Activated naive CD8-positive, alpha-beta T cell treated with anti-CD3 and anti-CD28 coated beads, Interleukin-2, amount 10 ng/mL, durations not matched to agents 7 days and 5 days (primary cell): ENCODE results near the gene L1CAM. TPM values are rescaled to one million over a fixed set of nuclear protein-coding genes. Genes with fewer than 3 reads are reported as not detected.
A peak's percentile ranks its signal among the peaks of the same experiment; 100 is the strongest.

Source experiments
- ATAC-seq: fragments of 150-1000 bp; cut with Tn5 transposase; one replicate; pipeline ENCODE4 v1.10.0; 2021; ENCODE audit warnings: low read depth, moderate library complexity
- POLR2A ChIA-PET: fragments of 350-600 bp; sonication (Branson Sonifier 250); formaldehyde crosslinking; loops from one replicate; lab custom pipeline; 2021; ENCODE audit warnings: antibody characterized with exemption; lab: Charles Lee
- DNase-seq: peaks from one replicate; pipeline ENCODE4 v3.0.0; 2021
- H3K27ac Mint-ChIP-seq: one replicate; pipeline ENCODE4 v1.8.0; 2022; ENCODE audit warnings: mild to moderate bottlenecking, mixed read lengths
- H3K27me3 Mint-ChIP-seq: one replicate; pipeline ENCODE4 v1.8.0; 2022; ENCODE audit warnings: mild to moderate bottlenecking, moderate library complexity, mixed read lengths
- H3K36me3 Mint-ChIP-seq: one replicate; pipeline ENCODE4 v1.8.0; 2021; ENCODE audit warnings: mild to moderate bottlenecking, mixed read lengths
- H3K4me1 Mint-ChIP-seq: one replicate; pipeline ENCODE4 v1.8.0; 2021; ENCODE audit warnings: mixed read lengths
- H3K4me3 Mint-ChIP-seq: one replicate; pipeline ENCODE4 v1.8.0; 2022; ENCODE audit warnings: mild to moderate bottlenecking, moderate library complexity, mixed read lengths
- H3K9me3 Mint-ChIP-seq: one replicate; pipeline ENCODE4 v1.8.0; 2021; ENCODE audit warnings: mixed read lengths
- total RNA-seq, 2 experiments: library from RNA; stranded (reverse); gene quantifications; one replicate each; pipeline ENCODE4 v1.2.3, GENCODE V29; 2021

L1CAM gene
- total RNA-seq, 2 experiments from 2014 or later: 4.5 to 7.2 TPM

DNA sequence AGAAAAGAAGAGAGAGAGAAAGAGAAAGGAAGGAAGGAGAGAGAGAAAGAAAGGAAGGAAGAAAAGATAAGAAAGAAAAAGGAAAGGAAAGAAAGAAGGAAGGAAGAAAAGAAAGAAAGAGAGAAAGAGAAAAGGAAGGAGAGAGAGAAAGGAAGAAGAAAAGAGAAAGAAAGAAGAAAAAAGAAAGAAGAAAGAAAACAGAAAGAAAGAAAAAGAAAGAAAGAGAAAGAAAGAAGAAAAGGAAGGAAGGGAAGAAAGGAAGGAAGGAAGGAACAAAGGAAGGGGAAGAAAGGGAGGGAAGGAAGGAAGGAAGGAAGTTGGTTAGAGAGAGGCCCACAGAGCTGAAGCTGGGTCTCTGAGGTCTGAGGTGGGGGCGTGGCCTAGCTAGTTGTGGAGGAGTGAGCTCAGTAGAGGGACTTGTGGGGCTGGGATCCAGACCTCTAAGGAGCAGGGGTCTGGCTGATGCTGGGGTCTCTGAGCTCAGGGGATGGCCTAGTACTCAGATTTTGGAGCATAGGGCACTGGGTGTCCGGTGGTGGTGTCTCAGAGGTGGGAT, 28.5 kb downstream of the L1CAM start:
- Mint-ChIP-seq H3K27ac (no peak overlapping the region), H3K9me3 (no peaks in the 10 kb centered on the region), H3K36me3 (no peaks in the 10 kb centered on the region), H3K27me3 (peaks cover 9% of the 10 kb centered on the region), H3K4me1 (peaks cover 7% of the 10 kb centered on the region), H3K4me3 (peak overlapping the region; percentile 22)
- POLR2A ChIA-PET: no interaction called here
- DNase-seq (no peak), ATAC-seq (no peak)

- ATAC-seq: no peak
- Mint-ChIP-seq H3K9me3 (no peaks in the 10 kb centered on the region), H3K4me1 (peaks cover 7% of the 10 kb centered on the region)
Observed at GRCh38 chrX:153854702-153855101, 31.3 kb downstream of the L1CAM start.

DNA sequence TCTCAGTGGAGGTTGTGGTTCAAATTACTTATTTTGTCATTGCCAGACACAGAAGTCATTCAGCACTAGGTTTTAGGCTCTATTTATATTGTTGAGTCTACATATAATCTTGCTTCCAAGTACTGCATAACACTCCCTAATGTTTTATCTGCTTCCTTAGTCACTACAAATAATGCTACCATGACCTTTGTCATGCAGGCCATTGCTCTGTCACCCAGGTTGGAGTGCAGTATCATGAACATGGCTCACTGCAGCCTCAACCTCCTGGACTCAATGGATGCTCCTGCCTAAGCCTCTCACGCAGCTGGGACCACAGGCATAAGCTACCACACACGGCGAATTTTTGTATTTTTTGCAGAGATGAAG, 32.1 kb downstream of the L1CAM start:
- Mint-ChIP-seq H3K27ac (no peak overlapping the region), H3K27me3 (peaks cover 15% of the 10 kb centered on the region), H3K4me3 (no peak overlapping the region), H3K4me1 (peaks cover 7% of the 10 kb centered on the region), H3K9me3 (no peaks in the 10 kb centered on the region), H3K36me3 (no peaks in the 10 kb centered on the region)
- no peak for ATAC-seq
- no peak for DNase-seq
- POLR2A ChIA-PET: no interaction called here

More at GRCh38 chrX:153854702-153855101, 31.3 kb downstream of the L1CAM start:
- DNase-seq: no peak
- H3K27me3 Mint-ChIP-seq: peaks cover 15% of the 10 kb centered on the region
- no peak overlapping the region for H3K4me3 Mint-ChIP-seq
- POLR2A ChIA-PET: no interaction called here
- H3K27ac Mint-ChIP-seq: no peak overlapping the region
- H3K36me3 Mint-ChIP-seq: no peaks in the 10 kb centered on the region

- Mint-ChIP-seq H3K9me3 (no peaks in the 10 kb centered on the region), H3K27me3 (peaks cover 15% of the 10 kb centered on the region), H3K4me1 (peaks cover 7% of the 10 kb centered on the region), H3K4me3 (no peak overlapping the region), H3K27ac (no peak overlapping the region), H3K36me3 (no peaks in the 10 kb centered on the region)
- no peak for ATAC-seq
- POLR2A ChIA-PET: no interaction called here
- DNase-seq: no peak
Observed at GRCh38 chrX:153853180-153853901, 32.6 kb downstream of the L1CAM start.

- Mint-ChIP-seq H3K27me3 (peaks cover 15% of the 10 kb centered on the region), H3K9me3 (no peaks in the 10 kb centered on the region), H3K4me3 (no peak overlapping the region), H3K36me3 (no peaks in the 10 kb centered on the region), H3K27ac (no peak overlapping the region), H3K4me1 (no peaks in the 10 kb centered on the region)
- POLR2A ChIA-PET: no interaction called here
- no peak for ATAC-seq
- DNase-seq: no peak
Observed at GRCh38 chrX:153851981-153852380, 34.0 kb downstream of the L1CAM start.

DNA sequence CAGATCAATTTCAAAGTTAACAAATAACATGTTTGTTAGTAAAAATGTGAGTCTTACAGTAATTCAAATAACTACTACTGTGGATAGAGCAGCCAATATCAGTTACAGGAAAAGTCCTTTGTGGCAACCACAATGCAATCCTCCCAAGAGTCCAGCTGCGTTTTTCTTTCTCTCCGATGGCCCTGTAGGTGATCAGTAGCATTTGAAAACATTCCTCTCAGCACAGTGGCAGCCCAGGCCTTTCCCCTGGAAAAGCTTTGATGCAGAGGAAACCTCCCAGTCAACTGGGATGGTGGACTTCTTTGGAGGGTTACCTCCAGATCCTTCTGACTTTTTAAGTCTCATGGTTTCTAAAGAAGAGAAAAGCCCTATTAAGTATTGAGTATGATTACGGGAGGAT, 37.6 kb downstream of the L1CAM start:
- no peak for ATAC-seq
- Mint-ChIP-seq H3K4me1 (no peaks in the 10 kb centered on the region), H3K36me3 (no peaks in the 10 kb centered on the region), H3K27ac (no peak overlapping the region), H3K4me3 (no peak overlapping the region), H3K9me3 (no peaks in the 10 kb centered on the region), H3K27me3 (peaks cover 23% of the 10 kb centered on the region)
- POLR2A ChIA-PET: no interaction called here
- DNase-seq: no peak

GRCh38 chrX:153845842-153846241, 40.1 kb downstream of the L1CAM start:
- Mint-ChIP-seq H3K27me3 (peaks cover 29% of the 10 kb centered on the region), H3K4me3 (no peak overlapping the region), H3K27ac (no peak overlapping the region), H3K4me1 (no peaks in the 10 kb centered on the region), H3K9me3 (no peaks in the 10 kb centered on the region), H3K36me3 (no peaks in the 10 kb centered on the region)
- DNase-seq (no peak), ATAC-seq (no peak)
- POLR2A ChIA-PET: no interaction called here

DNA sequence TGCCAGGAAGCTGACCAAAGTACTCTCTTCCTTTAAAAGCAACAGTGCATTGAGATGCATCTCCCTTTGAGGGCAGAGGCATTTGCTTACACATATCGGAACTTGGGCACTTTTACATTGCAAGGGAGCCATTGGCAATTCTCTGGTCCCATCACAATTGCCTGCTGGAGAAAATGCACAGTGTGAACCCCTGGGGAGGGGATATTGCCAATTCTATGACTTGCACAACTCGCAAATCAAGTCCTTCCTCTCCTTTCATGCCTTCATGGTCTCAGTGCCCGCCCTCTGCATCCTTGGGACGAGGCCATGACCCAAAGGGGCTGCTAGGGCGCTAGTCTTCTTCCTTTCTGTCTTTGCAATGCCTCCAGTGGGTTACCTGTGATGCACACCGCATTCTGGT, 40.8 kb downstream of the L1CAM start:
- H3K4me3 Mint-ChIP-seq: no peak overlapping the region
- H3K36me3 Mint-ChIP-seq: no peaks in the 10 kb centered on the region
- H3K27ac Mint-ChIP-seq: no peak overlapping the region
- ATAC-seq (no peak), DNase-seq (no peak)
- no peaks in the 10 kb centered on the region for H3K9me3 Mint-ChIP-seq
- H3K4me1 Mint-ChIP-seq: no peaks in the 10 kb centered on the region
- POLR2A ChIA-PET: no interaction called here
- peaks cover 23% of the 10 kb centered on the region for H3K27me3 Mint-ChIP-seq

GRCh38 chrX:153844509-153845082, 41.4 kb downstream of the L1CAM start:
- H3K4me3 Mint-ChIP-seq: no peak overlapping the region
- ATAC-seq (no peak), DNase-seq (no peak)
- no peaks in the 10 kb centered on the region for H3K4me1 Mint-ChIP-seq
- H3K9me3 Mint-ChIP-seq: no peaks in the 10 kb centered on the region
- H3K27ac Mint-ChIP-seq: no peak overlapping the region
- H3K36me3 Mint-ChIP-seq: no peaks in the 10 kb centered on the region
- POLR2A ChIA-PET: no interaction called here
- H3K27me3 Mint-ChIP-seq: peaks cover 27% of the 10 kb centered on the region

DNA sequence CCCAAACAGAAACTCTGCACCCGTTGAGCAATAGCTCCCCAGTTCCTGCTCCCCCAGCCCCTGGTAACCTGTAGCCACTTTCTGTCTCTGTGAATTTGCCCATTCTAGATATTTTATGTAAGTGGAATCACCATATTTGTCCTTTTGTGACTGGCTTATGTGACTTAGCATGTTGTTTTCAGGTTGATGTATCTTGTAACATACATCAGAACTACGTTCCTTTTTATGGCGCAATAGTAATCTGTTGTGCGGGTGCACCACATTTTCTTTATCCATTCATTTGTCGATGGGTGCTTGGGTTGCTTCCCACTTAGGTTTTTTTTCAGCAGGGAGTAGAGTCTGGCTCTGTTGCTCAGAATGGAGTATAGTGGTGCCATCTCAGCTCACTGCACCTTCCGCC, 49.1 kb downstream of the L1CAM start:
- Mint-ChIP-seq H3K27ac (no peak overlapping the region), H3K27me3 (peaks cover 24% of the 10 kb centered on the region), H3K4me3 (no peak overlapping the region), H3K36me3 (no peaks in the 10 kb centered on the region), H3K4me1 (no peaks in the 10 kb centered on the region), H3K9me3 (no peaks in the 10 kb centered on the region)
- ATAC-seq (no peak), DNase-seq (no peak)
- POLR2A ChIA-PET: no interaction called here

- POLR2A ChIA-PET: no interaction called here
Observed at GRCh38 chrX:153832728-153833127, 53.2 kb downstream of the L1CAM start.

GRCh38 chrX:153831429-153832150, 54.4 kb downstream of the L1CAM start:
- Mint-ChIP-seq H3K27ac (no peak overlapping the region), H3K9me3 (no peaks in the 10 kb centered on the region), H3K4me1 (peaks cover 5% of the 10 kb centered on the region), H3K36me3 (no peaks in the 10 kb centered on the region), H3K27me3 (peaks cover 41% of the 10 kb centered on the region), H3K4me3 (no peak overlapping the region)
- ATAC-seq (no peak), DNase-seq (no peak)
- POLR2A ChIA-PET: no interaction called here

More at GRCh38 chrX:153832728-153833127, 53.2 kb downstream of the L1CAM start:
- ATAC-seq: no peak
- Mint-ChIP-seq H3K27me3 (peaks cover 31% of the 10 kb centered on the region), H3K27ac (no peak overlapping the region), H3K36me3 (no peaks in the 10 kb centered on the region), H3K4me1 (peaks cover under 1% of the 10 kb centered on the region), H3K9me3 (no peaks in the 10 kb centered on the region), H3K4me3 (no peak overlapping the region)
- DNase-seq: no peak

DNA sequence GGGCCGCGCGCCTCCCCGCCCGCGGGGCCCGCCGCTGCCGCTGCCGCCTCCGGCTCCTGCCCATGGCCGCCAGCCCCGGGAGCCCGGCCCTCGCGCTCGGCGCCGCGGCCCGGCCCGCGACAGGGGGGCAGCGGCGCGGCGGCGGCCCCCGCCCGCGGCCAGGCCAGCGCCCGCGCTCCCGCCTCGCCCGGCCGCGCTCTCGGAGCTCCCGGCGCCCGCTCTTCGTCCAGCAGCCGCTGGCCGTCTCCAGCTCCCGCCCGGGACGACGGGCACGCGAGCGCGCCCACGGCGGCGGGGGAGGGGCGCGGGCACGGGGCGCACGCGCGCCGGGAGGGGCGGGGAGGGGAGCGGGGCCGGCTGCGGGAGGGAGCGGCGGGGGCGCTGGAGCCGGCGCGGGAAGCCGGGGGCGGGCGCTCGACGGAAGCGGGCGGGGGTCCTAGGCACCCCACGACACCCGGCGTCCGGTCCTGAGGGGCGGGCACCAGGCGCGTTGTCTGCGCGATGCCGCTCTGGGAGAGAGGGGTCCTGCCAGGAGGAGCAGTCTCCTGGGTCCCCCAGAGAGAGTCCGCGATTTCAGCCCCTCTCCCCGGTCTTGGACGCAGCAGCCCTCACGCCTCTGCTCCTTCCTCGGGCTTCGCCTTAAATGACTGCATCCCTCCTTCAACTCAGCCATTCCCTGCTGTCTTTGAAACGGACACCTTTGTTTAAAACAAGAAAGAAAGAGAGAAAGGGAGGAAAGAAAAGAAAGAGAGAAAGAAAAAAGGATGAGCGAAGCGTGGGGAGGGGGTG, 55.1 kb downstream of the L1CAM start:
- no peak for DNase-seq
- POLR2A ChIA-PET: no interaction called here
- no peak for ATAC-seq
- Mint-ChIP-seq H3K4me3 (no peak overlapping the region), H3K4me1 (peaks cover 5% of the 10 kb centered on the region), H3K27ac (no peak overlapping the region), H3K36me3 (no peaks in the 10 kb centered on the region), H3K9me3 (no peaks in the 10 kb centered on the region), H3K27me3 (peaks cover 41% of the 10 kb centered on the region)
